Epithelial cell of proximal tubule (primary cell): ENCODE measurements around the gene ATP8B3. TPM values are rescaled to one million over a fixed set of nuclear protein-coding genes. Genes with fewer than 3 reads are reported as not detected.
"Not testable (repeated sequence)": the region's sequence is repeated elsewhere in the genome, so short reads cannot be mapped to it uniquely, and the experiment has no call there.

Experiments
- DNase-seq: peaks from one replicate; pipeline ENCODE4 v3.0.0-alpha.2; 2011; ENCODE audit warnings: low read depth
- H3K4me3 ChIP-seq: 2 replicates; pipeline ENCODE4 v1.5.1; 2011; ENCODE audit warnings: low read depth, mild to moderate bottlenecking, low read length
- total RNA-seq: library from RNA; depleted of rRNA; stranded (reverse); fragments of >200 nt; gene quantifications from 2 replicates; pipeline ENCODE4 v1.2.3, GENCODE V29; 2015
- TF ChIP-seq, protein P1 (sequence below): conservative IDR thresholded peaks from 2 replicates; pipeline ENCODE4 v1.5.1; 2012; ENCODE audit warnings: low read depth, mild to moderate bottlenecking, low read length

ATP8B3 gene
- total RNA-seq, 1 donor from 2014 or later = 1.7 TPM

DNA sequence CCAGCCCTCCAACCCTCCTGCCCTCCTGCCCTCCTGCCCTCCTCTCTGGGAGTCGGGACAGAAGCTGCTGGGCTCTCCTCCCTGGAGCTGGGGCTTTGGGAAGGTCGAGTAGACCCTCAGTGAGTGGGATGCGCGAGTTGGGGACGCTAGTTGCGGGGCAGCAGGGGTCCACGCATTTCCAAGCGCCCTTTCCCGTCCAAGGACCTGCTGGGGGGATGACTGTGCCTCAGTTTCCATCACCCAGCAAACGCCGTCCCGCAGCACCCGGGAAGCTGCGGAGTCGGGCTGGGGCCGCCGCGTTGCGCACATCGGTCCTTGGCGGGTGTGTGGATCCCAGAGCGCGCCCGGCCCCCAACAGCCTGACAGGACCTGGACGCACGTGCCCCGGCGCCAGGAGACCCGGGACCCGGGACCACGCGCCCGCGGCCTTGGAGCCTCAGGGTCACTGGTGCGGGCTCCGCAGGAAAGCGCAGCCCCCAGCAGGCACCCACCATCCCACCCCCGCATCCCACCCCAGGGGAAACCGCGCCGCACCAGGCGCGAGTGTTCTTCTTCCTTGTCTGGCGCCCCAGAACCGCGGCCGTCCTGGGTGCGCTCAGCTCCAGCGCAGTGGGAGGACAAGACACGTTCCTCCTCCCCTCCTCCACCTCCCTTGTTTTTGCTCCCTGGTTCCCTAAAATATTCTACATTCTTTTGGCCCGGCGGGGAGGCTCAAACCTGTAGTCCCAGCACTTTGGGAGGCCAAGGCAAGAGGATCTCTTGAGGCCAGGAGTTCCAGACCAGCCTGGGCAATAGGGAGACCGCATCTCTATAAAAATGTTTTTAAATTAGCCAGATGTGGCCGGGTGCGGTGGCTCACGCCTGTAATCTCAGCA is 49.6 kb downstream of the ATP8B3 start:
- H3K4me3 ChIP-seq = no peak overlapping the region
- DNase-seq = no peak
- TF ChIP-seq, protein P1, sequence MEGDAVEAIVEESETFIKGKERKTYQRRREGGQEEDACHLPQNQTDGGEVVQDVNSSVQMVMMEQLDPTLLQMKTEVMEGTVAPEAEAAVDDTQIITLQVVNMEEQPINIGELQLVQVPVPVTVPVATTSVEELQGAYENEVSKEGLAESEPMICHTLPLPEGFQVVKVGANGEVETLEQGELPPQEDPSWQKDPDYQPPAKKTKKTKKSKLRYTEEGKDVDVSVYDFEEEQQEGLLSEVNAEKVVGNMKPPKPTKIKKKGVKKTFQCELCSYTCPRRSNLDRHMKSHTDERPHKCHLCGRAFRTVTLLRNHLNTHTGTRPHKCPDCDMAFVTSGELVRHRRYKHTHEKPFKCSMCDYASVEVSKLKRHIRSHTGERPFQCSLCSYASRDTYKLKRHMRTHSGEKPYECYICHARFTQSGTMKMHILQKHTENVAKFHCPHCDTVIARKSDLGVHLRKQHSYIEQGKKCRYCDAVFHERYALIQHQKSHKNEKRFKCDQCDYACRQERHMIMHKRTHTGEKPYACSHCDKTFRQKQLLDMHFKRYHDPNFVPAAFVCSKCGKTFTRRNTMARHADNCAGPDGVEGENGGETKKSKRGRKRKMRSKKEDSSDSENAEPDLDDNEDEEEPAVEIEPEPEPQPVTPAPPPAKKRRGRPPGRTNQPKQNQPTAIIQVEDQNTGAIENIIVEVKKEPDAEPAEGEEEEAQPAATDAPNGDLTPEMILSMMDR = no peak

DNA sequence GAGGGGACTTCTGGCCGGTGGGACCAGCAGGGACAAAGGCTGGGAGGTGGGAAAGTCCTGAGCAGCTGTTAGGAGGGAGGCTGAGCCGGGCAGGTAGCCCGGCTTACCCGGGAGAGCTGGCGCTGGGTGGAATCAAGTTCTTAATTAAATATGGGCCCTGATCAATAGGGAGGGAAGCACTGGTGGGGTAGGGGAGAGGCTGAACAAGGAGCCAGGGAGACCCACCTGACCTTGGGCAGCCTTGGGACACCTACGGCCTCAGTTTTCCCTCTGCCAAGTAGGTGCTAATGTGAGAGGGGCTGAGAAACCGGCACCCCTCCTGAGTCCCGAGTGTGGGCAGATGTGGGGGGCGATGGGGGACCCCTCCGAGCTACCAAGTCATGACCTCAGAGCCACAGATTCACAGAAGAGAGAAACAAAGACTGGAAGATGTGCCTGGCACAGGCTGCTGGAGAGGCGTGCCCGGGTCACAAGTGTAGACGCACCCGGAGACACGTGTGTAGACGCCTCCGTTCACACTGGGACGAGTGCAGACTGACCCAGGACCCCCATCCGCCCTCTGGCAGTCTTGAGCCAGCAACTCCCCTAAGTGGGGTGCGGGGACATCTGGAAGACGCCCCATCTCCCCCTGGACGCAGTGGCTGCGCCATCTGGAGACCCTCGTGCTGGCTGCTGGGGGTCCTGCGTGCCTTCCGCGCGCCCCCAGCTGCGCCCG is 50.4 kb downstream of the ATP8B3 start:
- TF ChIP-seq, protein P1 = no peak
- no peak for DNase-seq

DNA sequence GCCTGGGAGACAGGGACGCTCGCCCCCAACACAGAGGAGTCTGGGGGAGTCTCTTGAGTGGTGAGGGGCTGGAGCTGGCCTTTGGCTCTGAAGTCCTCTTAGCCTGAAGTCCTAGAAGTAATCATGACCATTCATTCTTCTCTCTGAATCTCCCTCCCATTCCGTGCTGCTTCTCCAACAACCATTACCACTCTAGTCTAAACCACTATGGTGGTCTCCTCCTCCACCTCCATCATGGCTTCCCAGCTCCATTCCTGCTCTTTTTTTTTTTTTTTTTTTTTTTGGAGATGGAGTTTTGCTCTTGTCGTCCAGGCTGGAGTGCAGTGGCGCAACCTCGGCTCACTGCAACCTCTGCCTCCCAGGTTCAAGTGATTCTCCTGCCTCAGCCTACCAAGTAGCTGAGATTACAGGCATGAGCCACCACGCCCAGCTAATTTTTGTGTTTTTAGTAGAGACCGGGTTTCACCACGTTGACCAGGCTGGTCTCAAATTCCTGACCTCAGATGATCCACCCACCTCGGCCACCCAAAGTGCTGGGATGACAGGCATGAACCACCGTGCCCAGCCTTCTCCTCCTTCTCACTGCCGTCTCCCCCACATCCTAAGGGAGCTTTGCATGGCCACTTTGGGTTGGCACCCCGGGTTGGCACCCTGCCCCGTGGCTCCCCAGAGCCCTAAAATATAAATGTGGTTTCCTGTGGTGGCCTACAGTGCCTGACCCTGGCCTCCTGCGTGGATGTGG is 51.1 kb downstream of the ATP8B3 start:
- H3K4me3 ChIP-seq, DNase-seq: not testable (repeated sequence)

More for the DNA sequence above, 50.4 kb downstream of the ATP8B3 start:
- H3K4me3 ChIP-seq = no peak overlapping the region

DNA sequence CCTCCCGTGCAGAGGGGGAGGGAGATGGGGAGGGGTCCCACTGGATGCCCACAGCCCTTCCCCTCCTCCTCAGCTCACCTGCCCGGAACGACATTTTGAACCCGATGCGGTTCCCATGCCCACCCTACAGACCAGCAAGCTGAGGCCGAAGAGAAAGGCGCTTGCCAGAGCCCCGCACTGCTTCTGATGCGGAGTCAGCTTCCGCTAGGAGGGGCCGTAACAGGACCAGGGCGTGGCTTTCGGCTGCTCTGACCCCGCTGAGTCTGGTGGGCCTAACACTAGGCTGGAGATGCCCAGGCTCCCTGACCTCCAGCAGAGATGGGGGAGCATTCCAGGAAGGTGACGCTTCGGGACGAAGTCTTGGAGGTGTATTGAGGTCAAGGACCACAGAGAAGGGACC is 52.1 kb downstream of the ATP8B3 start:
- TF ChIP-seq, protein P1 = no peak

DNA sequence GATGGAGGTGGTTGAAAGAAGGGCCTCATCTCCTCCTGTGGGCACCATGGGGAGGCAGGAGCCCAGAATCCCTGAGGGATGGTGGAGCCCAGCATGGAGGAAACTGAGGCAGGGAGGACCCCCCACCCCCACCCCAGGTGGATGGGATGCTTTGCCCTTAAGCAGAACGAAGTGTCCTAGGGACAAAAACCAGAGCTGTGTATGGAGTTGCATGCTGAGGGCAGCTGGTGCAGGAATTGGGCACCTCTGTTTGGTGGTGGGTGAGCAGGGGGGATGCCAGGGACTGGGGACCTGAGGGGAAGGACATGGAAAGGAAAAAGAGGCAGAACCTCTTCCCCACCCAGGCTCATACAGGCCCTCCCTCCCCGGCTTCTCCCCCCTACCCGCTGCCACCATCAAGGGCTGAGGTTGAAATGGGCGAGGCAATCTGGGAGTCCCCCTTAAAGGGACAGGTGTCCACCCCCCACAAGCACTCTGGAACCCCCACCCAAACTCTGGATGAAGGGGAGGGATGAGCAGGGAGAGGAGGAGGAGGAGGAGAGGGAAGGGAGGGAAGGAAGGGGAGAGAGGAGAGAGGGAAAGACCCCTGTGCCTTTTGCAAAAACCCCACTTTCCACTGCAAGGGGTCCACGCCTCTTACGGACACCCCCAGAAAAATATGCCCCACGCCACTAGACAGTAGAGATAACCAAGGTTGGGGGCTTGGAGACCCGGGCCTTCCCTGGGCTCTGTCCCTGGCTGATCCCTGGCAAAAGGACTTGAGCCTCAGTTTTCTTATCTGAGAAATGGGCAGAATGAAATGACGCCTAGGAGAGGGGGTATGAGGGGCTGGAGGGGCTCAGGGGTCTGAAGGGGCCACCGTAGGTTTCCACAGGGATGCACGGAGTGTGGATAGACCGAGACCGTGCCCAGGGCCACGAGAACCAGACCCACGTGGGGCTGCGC is 52.8 kb downstream of the ATP8B3 start:
- TF ChIP-seq, protein P1 = no peak
- DNase-seq = no peak
- H3K4me3 ChIP-seq = no peak overlapping the region

More for the DNA sequence above, 52.1 kb downstream of the ATP8B3 start:
- H3K4me3 ChIP-seq = no peak overlapping the region
- DNase-seq = no peak

DNA sequence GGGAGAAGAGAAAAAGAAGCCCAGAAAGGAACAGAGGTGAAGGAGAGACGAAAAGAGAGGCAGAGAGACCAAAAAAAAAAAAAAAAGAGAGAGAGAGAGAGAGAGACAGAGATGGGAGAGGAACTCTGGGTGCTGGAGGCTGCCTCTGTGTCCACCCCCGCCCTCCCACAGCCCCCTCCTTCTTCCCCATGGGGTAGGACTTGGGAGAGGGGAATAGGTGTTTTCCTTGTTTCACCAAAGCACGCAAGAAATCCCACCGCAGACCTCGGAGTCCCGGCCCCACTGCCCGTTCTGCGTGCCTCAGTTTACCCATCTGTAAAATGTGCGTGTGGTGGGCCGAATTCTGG is 53.9 kb downstream of the ATP8B3 start:
- DNase-seq = no peak
- no peak overlapping the region for H3K4me3 ChIP-seq
- TF ChIP-seq, protein P1 = no peak
